Activated CD8-positive, alpha-beta memory T cell treated with anti-CD3 and anti-CD28 coated beads for 4 hours (primary cell): Measurements from ENCODE around the gene HSH2D.
"Not testable (repeated sequence)": the region's sequence is repeated elsewhere in the genome, so short reads cannot be mapped to it uniquely, and the experiment has no call there.

Experiments used
- DNase-seq, 2 donors: peaks; one replicate each; pipeline ENCODE4 v3.0.0-alpha.2; 2020; ENCODE audit warnings: low read depth in 2 of 2

Gene HSH2D

GRCh38 chr19:16155128-16155527, 11.6 kb downstream of the HSH2D start:
- no peak for DNase-seq

DNA sequence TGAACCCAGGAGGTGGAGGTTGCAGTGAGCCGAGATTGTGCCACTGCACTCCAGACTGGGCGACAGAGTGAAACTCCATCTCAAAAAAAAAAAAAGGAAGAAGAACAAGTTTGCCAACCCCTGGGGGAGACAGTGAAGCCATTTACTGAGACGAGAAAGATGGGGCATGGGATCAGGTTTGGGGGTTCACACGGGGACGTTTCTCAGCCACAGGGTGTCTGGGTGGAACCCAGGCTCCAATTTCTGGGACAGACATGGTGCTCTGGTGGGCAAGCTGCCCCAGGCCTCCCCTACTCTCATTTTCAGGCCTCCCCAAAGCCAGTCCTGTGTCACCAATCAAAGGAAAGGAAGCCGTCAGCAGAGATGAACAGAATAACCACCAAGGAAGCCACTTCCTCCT, 13.4 kb downstream of the HSH2D start:
- no peak for DNase-seq

GRCh38 chr19:16157601-16158000, 14.1 kb downstream of the HSH2D start:
- DNase-seq, result no peak

DNA sequence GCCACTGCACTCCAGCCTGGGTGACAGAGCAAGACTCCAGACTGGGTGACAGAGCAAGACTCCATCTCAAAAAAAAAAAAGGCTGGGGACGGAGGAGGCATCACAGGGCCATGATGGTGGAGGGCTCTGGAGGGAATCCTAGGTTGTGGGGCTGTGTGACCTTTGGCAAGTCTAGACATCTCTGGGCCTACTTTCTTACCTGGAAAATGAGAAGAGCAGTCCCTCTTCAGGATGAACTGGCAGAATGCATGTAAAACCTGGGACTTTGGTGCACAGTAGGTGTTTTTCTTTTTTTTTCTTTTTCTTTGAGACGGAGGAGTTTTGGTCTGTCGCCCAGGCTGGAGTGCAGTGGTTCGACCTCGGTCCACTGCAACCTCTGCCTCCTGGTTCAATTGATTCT, 16.2 kb downstream of the HSH2D start:
- DNase-seq, result no peak

DNA sequence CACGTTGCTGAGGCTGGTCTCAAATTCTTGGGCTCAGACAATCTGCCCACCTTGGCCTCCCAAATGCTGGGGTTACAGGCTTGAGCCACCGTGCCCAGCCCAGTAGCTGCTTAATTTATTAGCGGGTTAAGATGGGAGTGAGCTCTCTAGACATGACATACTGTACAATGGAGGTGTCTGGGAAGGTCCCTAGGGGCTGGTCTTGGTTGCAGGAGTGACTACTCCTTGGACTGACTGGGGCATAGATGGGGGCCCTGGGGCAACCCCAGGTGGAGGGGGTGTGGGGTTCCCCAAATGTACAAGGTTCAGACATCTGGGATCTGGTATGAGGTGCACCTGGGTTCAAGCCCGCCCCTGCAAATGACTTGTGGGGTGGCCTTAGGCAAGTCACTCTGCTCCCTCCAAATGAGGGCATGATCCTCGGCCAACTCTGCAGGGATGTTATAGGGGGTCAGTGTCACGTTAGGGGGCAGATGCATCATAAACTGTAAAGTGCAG, 17.0 kb downstream of the HSH2D start:
- no peak for DNase-seq

DNA sequence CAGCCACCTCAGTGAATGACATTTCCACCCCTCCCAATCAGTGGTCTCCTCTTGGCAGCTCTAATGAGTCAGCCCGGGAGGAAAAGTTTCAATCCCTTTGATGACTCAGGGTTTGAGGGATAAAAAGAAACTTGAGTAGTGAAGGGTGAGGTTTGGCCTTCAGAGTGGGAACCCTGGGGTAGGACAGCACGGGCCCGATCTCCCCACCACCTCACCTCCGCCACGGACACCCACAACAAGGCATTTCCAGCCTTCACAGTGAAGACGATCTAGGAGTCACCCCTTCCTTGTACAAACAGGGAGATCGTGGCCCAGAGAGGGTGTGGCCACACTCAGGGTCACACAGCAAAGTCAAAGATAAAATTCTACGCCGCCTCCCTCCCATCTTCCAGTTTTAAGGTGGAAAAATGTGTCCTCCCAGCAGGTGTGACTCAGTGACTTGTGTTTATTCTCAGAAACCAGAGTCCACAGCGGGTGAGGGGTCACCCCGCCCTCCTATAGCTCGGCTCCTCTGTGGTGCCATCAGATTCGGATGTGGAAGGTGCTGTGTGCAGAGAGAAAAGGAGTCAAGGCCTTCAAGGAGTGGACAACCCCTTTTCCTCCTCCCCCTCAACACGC, 17.6 kb downstream of the HSH2D start:
- DNase-seq, result no peak

- DNase-seq, result no peak
Observed at GRCh38 chr19:16161840-16162239, 18.4 kb downstream of the HSH2D start.

GRCh38 chr19:16164222-16164890, 20.9 kb downstream of the HSH2D start:
- DNase-seq, result no peak

DNA sequence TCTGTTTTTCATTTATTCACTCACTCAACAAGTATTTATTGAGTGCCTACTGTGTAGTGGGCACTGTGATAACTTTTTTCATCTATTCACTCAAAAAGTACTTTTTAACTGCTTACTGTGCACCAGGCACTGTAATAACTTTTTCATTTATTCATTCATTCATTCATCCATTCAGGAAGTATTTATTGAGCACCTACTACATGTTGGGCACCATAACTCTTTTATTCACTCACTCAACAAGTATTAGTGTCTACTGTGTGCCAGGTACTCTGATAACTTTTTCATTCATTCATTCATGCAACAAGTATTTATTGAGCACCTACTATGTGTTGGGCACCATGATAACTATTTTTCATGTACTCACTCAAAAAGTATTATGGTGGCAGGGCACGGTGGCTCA, 22.9 kb downstream of the HSH2D start:
- DNase-seq, result no peak

- no peak for DNase-seq
Observed at GRCh38 chr19:16167055-16167454, 23.6 kb downstream of the HSH2D start.

DNA sequence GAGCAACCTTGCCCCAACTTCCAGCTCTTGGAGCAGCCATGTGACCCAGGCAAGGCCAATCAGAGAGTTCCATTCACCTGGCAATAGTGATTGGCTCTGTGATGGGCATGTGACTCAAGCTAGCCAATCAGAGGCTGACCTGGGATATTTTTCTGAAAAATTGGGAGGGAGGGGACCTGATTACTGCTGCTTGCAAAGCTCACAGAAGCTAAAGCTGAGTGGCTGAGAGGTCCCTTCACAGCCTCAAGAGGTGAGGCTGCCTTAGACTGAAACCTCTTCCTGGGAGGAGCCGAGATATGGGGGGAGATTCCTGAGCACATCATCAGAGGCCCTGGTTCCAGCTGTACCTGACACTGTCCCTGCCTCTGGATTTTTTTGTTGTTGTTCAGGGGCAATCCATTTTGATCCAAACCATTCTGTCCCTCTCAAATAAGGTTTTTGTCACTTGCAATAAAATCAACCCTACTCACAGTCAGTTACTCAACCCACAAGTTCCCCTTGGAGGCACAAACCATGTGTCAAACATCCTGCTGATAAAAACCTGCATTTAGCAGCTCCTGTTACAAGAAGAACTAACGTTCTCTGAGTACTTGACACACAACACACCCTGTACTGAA, 25.1 kb downstream of the HSH2D start:
- DNase-seq, result no peak

- no peak for DNase-seq
Observed at GRCh38 chr19:16170134-16170533, 26.6 kb downstream of the HSH2D start.

- DNase-seq, result no peak
Observed at GRCh38 chr19:16175954-16176353, 32.5 kb downstream of the HSH2D start.

DNA sequence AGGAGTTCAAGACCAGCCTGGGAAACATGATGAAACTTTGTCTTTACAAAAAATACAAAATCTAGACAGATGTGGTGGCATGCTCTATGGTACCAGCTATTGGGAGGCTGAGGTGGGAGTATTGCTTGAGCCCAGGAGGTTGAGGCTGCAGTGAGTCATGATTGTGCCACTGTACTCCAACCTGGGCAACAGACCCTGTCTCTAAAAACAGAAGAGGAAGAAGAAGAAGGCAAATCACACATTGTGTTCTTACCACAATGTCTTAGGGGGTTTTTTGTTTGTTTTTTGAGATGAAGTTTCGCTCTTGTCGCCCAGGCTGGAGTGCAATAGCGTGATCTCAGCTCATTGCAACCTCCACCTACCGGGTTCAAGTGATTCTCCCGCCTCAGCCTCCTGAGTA, 35.4 kb downstream of the HSH2D start:
- DNase-seq, result not testable (repeated sequence)

DNA sequence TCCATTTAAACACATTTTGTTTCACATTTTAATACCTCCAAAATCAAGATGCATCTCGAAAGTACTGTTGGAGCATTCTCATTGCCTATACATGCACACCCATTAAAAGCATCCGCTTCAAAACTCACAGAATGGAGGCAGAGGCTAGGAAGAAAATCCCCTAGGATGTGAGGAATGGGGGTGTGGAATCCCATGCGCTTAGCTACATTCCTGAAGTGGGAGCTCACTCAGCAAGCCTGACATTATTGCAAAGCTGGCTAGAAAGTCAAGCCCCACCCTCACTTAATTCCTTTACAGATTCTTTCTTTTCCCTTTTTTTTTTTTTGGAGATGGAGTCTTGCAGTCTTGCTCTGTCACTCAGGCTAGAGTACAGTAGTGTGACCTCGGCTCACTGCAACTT, 37.1 kb downstream of the HSH2D start:
- DNase-seq, result no peak

GRCh38 chr19:16184665-16185122, 41.2 kb downstream of the HSH2D start:
- DNase-seq, result no peak

- peak; percentile 98 to 99 for DNase-seq
Observed at GRCh38 chr19:16185123-16185767, 41.8 kb downstream of the HSH2D start, which contains the start of gene FAM32A. TSS of gene FAM32A (plus strand) at chr19:16185410. CDS start at chr19:16185443, 33 bp downstream.

- peak in 1 of 2 donors; percentile 25 for DNase-seq
Observed at GRCh38 chr19:16185768-16186123, 42.3 kb downstream of the HSH2D start.

DNA sequence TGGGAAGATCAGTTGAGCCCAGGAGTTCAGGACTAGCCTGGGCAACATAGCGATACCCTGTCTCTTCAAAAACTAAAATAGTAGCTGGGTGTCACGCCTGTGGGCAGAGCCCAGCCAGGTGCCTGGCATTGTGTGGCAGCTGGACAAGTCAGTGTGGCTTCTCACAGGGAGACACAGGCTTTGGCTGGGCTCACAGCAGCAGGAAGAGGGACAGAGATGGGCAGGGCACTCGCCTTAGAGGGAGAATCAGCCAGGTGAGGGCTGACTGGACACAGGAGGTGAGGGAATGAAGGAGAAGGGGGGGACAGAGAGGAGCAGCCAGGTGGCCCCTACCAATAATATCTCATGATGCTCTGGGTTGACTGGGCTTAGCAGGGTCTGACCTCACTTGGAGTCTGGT, 45.0 kb downstream of the HSH2D start:
- no peak for DNase-seq

DNA sequence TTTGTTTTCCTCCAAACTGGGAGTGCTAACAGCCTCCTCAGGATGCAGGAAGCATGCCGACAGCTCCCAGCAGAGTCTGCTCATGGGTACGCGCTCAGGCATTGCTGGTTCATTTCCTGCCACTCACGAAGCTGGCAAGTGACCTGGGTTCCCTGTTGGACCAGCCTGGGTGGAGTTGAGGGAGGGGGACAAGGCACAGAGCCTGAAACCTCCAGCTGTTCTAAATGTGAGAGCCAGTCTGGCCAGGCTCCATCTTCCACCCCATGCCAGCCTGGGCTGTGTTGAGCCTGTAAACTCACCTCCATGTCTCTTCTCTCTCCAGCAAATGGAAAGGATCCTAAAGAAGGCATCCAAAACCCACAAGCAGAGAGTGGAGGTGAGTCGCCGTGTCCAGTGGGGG, 46.7 kb downstream of the HSH2D start:
- DNase-seq, result no peak

DNA sequence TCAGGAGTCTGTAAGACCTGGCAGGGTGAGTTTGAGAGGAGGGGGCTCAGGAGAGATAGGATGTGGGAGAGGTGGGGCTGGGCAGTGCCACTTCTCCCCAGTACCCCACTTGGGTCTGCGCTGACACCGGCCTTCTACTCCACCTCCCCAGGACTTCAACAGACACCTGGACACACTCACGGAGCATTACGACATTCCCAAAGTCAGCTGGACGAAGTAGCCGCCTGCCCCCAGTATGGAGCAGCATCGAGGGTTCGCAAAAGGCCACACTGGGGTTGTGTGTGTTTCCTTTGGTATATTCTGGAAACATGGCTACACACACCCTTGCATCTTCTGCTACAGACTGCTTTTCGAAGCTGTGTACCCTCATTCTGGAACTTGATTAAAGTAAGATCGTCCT, 47.3 kb downstream of the HSH2D start:
- DNase-seq, result no peak

DNA sequence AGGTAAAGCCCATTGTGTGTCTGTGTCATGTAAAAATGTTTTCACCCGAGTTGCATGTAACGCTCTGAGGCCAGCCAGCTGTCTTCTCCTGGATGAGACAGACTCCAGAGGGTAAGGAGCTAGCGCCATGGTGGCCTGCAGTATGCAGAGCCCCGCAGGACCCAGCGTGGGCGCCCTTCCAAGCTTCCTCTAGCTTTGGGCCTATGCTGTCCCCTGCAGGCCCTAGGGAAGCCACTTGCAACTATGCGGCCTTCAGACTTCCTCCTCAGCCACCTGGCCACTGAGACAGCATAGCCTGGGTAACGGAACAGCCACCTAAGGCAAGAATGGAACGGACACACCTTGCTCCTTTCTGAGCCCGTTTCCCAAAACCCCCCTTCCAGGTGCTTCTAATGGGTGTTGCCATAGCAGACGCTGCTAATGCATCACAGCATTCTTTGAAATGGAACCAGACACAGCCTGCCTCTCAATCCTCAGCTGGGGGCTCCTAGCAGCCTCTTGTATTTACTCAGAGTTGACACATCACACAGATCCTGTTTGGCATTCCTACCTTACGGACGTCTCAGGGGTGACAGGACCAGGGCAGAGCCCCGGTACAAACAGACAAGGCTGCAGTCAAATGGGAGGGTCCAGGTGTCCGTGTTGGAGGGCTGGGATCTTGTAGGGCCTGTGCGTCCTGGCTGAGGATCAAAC, 47.9 kb downstream of the HSH2D start:
- DNase-seq, result no peak
